Measurements from ENCODE around the gene CRAMP1.
A peak's percentile ranks its signal among the peaks of the same experiment; 100 is the strongest.
"Not testable (repeated sequence)": the region's sequence is repeated elsewhere in the genome, so short reads cannot be mapped to it uniquely, and the experiment has no call there.

The CRAMP1 gene

DNA sequence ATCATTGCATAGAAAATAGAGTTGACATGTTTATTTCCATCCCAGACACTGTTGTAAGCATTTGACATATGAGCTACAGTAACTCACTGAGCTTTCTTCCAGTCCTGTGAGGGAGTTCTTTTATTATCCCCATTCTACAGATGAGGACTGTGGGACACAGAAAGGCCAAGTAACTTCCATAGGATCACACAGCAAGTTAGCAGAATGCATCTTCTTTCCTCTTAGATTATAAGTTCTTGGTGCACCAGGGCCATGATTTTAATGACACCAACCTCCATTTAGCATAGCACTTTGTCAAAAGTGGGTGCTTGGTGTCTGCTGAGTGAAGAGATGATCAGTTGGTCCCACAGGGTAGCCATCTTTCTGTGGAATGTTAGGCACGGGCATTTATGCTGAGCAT, 78.7 kb downstream of the CRAMP1 start:
- DNase-seq, result no peak

DNA sequence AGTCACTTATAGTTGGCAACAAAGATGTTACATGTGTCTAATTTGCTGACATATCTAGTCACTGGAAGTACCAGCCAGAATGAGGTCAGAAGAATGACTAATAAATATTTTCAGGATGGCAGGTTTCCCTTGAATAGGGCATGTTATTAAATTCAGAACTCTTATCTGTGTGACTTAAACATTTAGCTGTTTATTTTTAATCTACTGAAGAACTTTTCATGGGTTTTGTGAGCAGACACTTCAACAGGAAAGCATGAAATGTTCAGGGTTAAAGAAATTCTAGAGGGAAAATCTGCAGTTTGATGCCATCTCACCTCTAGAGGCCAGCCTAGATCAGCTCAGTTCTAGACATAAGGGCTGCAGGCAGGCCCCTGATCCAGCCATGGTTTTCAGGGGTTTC, 79.1 kb downstream of the CRAMP1 start:
- no peak for DNase-seq

DNA sequence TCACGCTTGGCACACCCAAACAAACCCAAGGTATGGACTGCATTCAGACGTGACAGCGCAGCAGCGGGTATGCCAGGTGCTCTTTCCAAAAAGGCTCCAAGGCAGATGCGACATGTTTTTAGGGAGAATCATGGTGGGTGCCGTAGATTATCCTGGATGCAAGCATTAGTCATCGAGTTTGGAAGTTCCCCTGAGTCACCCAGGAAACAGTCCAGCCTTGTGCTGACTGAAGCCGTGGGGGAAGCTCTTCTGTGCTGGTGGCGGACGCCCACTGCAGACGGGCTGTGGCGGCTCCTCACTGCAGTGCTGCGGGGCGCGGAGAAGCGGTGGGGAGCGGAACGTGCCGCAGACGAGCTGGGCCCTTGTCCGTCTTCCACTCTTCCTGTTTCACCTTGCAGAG, 79.8 kb downstream of the CRAMP1 start:
- no peak for DNase-seq

DNA sequence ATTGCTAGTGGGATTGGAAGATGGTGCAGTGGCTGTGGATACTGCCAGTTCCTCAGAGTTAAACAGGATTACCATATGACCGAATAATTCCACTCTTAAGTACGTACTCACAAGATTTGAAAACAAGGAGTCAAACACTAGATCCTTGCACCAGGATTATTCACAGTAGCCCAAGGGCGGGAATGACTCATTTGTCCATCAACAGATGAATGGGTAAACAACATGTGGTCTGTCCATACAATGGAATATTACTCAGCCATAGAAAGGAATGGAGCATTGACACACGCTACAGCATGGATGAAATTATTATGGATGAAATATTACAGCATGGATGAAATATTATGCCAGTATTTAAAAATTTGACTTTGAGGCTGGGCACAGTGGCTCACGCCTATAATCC, 84.7 kb downstream of the CRAMP1 start:
- DNase-seq, result no peak

DNA sequence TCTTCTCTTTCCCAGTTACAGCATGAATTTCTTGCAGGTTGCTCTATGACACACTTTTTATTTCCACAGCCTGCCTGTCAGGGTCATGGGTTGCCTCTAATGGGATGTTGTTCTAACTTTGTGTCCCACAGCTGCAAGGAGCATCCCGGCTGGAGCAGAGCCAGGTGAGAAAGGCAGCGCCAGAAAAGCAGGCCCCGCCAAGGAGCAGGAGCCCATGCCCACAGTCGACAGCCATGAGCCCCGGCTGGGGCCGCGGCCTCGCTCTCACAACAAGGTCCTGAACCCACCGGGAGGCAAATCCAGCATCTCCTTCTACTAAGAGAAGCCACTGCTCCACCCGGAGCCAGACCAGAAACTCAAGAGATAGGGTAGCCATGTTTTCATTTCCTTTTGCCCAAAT, 86.5 kb downstream of the CRAMP1 start:
- no peak for DNase-seq

DNA sequence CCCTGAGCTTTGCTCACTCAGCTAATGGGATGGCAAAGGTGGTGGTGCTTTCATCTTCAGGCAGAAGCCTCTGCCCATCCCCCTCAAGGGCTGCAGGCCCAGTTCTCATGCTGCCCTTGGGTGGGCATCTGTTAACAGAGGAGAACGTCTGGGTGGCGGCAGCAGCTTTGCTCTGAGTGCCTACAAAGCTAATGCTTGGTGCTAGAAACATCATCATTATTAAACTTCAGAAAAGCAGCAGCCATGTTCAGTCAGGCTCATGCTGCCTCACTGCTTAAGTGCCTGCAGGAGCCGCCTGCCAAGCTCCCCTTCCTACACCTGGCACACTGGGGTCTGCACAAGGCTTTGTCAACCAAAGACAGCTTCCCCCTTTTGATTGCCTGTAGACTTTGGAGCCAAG, 88.1 kb downstream of the CRAMP1 start:
- DNase-seq, result no peak

DNA sequence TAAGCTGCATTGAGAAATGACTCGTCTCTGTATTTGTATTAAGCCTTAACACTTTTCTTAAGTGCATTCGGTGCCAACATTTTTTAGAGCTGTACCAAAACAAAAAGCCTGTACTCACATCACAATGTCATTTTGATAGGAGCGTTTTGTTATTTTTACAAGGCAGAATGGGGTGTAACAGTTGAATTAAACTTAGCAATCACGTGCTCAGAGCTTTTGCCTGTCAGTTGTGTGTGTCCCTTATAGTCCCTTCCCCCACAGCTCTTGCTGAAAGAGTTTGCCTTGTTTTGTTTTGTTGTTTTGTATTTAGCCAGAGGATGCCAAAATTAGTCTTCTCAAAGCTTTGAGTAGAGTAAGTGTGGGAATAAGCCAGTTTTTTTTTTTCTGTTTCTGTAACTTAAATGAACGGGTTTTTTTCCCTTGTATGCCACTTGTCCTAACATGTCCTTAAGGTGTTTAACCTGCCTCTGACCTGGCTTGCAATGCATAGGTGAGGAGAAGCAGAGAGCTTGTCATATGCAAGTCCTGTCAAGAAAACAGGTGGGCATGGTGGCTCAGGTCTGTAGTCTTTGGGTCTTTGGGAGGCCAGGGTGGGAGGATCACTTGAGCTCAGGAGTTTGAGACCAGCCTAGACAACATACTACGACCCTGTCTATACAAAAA, 89.2 kb downstream of the CRAMP1 start:
- DNase-seq, result no peak

DNA sequence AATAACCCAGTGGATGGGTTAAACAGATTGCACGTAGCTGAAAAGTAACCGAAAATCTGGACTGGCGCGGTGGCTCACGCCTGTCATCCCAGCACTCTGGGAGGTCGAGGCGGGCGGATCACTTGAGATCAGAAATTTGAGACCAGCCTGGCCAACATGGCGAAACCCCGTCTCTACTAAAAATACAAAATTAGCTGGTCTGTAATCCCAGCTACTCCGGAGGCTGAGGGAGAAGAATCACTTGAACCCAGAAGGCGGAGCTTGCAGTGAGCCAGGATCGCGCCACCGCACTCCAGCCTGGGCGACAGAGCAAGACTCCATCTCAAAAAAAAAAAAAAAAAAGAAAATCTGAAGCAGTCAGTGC, 93.1 kb downstream of the CRAMP1 start:
- not testable (repeated sequence) for DNase-seq

DNA sequence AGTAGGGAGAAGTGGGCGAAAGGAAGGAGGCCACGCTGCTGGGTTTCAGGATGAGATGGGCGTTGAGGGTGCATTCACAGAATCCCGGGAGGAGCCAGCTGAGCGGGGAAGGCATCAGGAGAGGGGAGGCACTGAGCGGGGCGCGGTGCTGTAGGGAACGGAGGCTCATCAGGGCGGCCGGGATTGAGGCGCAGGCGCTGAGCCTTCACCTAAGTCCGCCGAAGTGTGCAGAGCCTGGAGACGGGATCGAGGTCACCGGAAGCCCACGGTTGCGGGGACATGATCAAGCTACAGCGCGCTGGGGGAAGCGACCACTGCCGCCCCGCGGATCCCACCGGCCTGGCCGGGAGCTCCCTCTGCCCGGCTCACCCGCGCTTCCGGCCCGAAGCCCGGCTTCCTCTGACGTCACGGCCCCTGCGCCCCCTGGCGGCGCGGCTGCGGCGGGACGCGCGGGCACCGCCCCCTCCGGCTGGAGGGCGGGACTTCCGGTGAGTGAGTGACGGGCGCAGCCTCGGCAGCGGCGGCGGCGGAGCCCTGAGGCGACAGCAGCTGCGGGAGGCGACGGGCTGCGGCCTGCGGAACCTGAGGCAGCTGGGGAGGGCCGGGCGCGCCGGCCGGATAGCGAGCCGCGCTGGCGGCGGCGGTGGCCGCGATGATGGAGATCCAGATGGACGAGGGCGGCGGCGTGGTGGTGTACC, 93.7 kb downstream of the CRAMP1 start, which contains the start of gene MAPK8IP3:
Gene MAPK8IP3 (plus strand): TSS at position 508 of the 698 bp plus-strand sequence. CDS start 145 bp downstream, at position 653.
- peak; percentile 97 for DNase-seq

DNA sequence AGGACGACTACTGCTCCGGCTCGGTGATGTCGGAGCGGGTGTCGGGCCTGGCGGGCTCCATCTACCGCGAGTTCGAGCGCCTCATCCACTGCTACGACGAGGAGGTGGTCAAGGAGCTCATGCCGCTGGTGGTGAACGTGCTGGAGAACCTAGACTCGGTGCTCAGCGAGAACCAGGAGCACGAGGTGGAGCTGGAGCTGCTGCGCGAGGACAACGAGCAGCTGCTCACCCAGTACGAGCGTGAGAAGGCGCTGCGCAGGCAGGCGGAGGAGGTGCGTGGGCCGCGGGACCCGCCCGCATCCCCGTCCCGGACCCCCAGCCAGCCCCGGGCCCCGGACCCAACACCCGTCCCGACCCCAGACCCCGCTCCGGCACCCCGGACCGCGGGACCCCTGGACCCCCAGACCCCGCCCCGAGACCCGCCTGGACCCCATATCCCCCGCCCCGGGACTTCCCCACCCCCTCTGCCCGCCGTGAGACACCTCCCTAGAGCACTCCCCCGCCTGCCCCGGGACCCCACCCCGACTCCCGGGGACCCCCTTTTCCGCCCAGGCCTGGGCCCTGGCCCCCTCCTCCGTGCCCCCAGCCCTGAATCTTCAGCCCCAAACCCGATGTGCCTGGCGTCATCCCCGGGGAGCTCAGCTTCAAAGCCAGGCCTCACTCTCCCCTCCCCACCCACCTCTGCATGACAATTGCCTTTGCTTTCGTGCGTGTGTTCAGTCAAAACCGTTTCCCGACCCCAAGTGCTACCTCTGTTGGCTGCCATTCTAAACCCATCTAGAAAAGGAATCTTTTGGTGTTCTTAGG, 94.4 kb downstream of the CRAMP1 start:
- DNase-seq, result peak; percentile 49

DNA sequence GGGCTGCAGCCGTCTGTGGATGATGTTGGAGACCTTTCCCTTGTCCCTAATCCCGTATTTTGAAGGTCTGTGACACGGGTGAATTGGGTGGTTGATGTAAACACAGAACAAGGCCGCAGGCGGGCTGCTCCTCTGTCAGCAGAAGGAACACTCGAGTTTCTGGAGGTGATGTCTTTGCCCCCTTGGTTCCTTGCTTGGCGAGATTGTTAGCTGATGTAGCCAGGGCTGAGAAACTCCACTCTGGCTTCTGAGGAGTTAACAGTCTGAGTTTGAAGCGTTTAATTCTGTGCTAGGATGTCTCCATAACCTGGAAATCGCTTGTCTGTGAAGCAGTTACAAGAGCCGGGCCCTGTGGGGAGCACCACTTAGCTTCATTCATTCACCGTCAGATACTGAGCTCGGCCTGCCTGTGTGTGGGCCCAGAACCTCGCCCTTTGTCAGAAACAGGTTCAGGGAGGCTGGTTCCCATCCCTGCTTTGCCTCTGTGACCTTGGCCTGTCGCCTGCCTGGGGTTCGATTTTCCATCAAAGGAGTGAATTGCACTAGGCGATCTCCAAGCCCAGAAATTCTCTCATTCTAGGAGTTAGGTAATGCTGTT, 95.1 kb downstream of the CRAMP1 start:
- DNase-seq, result no peak

DNA sequence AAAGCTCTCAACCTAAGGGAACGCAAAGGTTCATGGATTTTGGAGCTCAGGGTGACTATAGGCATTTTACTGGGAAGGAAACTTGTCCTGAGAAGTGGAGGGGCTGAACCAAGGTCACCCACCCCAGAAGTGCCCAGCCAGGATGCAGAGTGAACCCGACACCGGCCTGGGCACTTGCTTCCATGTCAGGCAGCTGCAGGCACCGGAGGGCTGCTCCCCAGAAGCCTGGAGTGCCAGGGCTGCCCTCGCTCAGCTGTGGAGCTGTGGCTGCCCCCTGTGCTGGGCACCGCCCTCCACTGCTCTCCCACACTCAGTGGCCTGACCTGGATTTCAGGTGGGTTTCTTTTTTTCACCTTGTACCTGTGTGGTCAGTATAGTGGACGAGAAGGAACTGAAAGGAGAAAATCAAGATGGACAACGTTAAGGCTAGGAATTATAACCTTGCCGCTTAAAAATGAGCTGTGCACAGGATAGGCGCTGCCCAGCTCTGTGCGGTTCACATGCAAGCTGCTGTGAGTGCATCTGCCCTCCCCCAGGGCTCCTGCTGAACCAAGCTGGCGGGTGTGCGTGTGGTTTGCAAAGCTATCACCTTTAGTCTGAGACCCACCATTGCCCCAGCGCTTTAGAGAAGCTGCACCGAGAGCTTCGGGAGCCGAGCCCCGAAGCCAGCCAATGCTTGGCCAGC, 96.1 kb downstream of the CRAMP1 start:
- no peak for DNase-seq

DNA sequence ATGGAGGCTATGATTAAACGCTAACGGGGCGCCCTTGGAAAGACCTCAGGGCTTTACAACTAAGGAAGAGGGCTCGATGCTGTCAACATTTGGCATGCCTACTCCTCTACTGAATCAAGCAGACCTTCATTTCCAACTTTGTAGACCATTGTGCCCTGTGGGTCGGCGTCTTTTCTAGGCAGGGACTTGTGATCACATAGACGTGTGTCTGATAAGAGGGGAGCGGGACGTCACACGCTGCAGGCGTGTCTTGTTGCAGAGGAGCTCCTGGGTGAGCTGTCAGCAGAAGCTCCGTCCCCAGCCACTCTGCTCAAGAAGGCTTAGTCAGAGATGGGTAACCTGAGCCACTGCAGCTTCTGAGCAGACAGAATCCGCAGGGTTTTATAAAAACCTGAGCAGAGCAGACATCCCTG, 96.6 kb downstream of the CRAMP1 start:
- no peak for DNase-seq

DNA sequence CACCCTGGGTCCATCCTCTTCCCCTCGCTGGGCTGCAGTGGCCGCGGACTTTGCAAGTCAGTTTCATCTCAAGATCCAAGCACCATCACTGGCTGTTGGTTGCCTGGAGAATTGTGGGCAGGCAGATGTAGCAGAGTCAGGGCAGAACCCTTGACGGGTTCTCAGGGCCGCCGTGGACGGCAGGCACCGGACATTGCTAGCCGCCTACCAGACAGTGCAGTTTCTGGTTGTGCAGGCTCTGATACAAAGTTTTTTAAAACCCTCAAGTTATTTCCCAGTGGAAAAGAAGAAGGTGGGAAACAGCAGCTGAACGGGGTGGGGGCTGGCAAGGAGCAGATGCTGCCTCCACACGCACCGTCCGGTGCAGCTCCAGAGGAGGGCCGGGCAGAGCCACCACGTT, 97.2 kb downstream of the CRAMP1 start:
- DNase-seq, result no peak

DNA sequence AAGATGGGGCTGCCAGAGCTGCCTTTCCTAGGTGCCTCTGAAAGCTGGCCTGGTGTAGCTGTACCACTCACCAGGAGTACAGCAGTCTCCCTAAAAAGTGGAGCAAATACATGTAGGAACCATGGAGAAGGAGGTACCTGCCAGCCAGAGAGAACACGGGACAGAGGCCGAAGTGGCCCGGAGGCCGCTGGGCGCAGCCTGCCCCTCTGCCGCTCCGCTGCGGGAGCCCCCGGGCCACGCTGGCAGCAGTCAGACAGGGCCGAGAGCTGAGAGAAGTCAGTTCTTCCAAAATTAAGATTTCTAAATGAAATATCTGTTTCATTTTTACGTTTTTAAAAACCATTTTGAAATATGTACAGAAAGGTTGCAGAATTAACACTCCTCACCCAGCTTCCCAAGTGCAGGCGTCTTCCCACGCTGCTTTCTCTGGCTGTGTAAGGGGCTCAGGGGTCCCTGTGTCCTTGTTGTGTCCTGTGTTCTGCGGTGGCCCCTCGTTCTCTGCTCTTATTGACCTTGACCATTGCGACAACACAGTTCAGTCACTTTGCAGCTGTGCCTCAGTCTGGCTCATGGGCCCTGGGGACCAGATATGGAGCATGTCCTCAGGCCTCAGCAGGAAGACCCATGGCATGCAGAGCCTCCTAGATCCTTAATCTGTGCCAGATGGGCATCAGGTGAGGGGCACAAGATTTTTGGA, 98.8 kb downstream of the CRAMP1 start:
- no peak for DNase-seq

DNA sequence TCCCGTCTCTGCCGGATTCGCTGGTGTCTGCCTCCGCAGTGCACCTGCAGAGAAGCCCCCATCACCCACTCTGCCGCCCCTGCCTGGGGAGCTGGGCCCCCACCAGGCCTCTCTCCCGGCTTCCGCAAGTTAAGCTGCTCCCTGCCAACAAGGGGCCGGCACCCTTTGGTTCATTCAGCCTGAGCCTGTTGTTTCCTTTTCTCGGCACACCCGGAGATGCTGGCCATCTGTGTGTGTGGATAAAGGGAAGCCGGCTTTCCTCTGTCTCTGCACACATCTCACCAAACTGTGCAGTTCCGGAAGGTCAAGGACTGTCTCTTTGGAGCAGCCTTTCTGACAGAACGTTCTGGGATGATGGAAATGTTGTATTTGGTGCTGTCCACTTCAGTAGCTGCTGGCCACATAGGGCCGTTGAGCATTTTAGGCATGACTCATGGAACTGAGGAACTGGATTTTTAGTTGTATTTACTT, 100.7 kb downstream of the CRAMP1 start:
- no peak for DNase-seq

DNA sequence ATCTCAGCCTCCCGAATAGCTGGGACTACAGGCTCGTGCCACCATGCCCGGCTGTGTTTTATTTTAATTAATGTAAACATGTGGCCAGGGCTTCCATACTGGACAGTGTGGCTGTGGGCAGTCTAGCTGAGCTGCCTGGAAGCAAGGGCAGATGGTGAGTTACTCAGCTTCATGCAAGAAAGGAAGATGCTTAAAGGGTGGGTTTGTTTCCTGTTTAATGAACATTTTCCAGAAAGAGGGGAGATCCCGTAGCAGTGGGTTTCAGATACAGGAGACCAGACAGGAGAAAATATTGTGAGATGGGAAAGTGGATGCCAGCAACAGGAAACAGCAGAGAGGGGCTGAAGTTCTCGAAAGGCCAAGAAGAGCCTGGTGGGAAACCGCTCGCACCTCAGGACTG, 101.2 kb downstream of the CRAMP1 start:
- no peak for DNase-seq

DNA sequence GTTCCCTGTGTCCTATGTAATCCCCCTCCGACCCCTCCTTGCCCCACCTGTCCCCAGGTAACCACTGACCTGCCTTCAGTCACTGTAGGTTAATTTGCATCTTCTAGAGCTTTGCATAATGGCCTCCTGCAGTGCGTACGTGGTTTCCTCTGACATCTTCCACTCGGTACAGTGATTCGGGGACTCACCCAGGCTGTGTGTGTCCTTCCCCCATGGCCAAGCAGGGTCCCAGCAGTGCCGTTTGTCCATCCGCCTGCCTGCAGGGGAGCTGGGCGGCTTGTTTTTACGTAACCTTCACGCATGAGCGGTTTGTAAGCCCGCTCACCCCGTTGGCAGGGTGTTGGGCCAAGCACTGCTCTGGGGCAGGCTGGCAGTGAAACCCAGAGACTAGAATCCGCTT, 101.8 kb downstream of the CRAMP1 start:
- no peak for DNase-seq

DNA sequence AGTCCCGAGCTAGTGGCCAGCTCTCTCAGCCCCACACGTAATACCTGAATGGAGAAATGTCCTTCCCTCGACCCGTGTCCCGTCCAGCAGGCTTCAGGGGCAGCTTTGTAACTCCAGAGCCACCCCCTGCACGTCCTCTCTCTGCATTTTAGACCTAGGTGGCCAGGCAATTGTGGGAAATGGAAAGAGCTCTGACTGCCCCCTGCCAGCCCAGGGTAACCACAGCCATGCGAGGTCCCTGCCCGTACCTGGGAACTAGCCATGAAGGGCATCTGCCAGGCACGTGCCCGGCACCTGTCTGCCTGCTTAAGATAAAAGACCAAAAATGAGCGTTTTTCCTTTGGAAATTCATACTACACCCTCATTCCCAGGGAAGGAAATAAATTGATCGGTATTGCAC, 103.1 kb downstream of the CRAMP1 start:
- no peak for DNase-seq

DNA sequence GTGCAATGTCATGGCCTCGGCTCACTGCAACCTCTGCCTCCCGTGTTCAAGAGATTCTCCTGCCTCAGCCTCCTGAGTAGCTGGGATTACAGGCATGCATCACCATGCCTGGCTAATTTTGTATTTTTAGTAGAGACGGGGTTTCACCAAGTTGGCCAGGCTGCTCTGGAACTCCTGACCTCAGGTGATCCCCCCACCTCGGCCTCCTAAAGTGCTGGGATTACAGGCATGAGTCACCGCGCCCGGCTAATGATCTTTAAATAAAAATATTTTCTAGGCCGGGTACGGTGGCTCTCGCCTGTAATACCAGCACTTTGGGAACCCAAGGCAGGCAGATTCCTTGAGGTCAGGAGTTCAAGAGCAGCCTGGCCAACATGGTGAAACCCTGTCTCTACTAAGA, 106.1 kb downstream of the CRAMP1 start:
- DNase-seq, result not testable (repeated sequence)

DNA sequence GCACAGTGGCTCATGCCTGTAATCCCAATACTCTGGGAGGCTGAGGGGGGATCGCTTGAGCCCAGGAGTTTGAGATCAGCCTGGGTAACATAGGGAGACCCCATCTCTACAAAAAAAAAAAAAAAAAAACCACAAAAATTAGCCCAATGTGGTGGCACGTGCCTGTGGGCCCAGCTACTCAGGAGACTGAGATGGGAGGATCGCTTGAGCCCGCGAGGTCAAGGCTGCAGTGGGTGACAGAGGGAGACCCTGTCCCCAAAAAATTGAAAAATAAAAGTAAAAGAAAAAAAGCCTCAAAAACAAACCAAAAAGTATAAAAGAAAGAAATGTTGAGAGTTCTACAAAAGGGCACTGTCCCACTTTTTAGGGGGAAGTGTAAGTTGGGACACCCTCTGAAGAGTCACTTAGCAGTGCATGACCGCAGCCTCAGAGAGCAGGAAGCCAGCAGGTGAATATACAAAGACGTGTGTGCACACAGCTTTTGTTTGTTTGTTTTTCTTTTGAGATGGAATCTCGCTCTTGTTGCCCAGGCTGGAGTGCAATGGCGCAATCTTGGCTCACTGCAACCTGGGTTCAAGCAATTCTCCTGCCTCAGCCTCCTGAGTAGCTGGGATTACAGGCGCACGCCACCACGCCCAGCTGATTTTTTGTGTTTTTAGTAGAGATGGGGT, 107.5 kb downstream of the CRAMP1 start:
- DNase-seq, result not testable (repeated sequence)

DNA sequence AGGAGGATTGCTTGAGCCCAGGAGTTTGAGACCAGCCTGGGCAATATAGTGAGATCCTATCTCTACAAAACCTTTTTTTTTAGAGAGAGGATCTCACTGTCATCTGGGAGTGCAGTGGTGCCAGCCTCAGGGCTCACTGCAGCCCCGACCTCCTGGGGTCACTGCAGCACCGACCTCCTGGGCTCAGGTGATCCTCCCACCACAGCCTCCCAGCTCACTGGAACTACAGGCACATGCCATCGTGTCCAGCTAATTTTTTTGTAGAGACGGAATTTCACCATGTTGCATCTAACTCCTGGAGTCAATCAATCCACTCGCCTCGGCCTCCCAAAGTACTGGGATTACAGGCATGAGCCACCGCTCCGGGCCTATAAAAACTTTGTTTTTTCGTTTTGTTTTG, 109.2 kb downstream of the CRAMP1 start:
- DNase-seq, result no peak

All from activated T-cell treated with anti-CD3 and anti-CD28 coated beads for 4 hours (primary cell).